ENCODE data around the gene ANKRD39. TPM values are rescaled to one million over a fixed set of nuclear protein-coding genes. Genes with fewer than 3 reads are reported as not detected.

Gene ANKRD39
- total and polyA plus RNA-seq, 2 of the 8 experiments (the other 6 are each of a cell fraction or from before 2014, with no cell fraction given) = 18.5 to 21.3 TPM

GRCh38 chr2:96816836-96817702 is 40.7 kb downstream of the ANKRD39 start (continued):
- TF ChIP-seq KDM4A (IDR thresholded peaks at IDR 0.05; ENCODE audit: low read depth, low read length, severe bottlenecking) (peak; percentile 23), MAX (IDR thresholded peaks at IDR 0.05) (peak; percentile 15; the same call in 1 of the 2 replicates)

Measured in H1 (cell line).